A673 (cell line): Measurements from ENCODE around the gene GTPBP1. TPM values are rescaled to one million over a fixed set of nuclear protein-coding genes. Genes with fewer than 3 reads are reported as not detected.
A peak's percentile ranks its signal among the peaks of the same experiment; 100 is the strongest.

Experiments
- BruUV-seq: library from RNA; stranded (reverse); fragments of 400-500 nt; replicated peaks from 2 replicates; lab custom pipeline; 2021; lab: Mats Ljungman, UMichigan
- CTCF ChIA-PET: fragments of 300-600 bp; sonication (Branson Sonifier 250); formaldehyde crosslinking; loops from one replicate; lab custom pipeline; 2022; ENCODE audit warnings: antibody characterized with exemption; lab: Charles Lee
- POLR2A ChIA-PET: fragments of 300-600 bp; sonication (Branson Sonifier 250); formaldehyde crosslinking; loops from one replicate; lab custom pipeline; 2022; ENCODE audit warnings: antibody characterized with exemption; ENCODE audit not compliant: low non-redundant PET; lab: Charles Lee
- DNase-seq: peaks from one replicate; pipeline ENCODE4 v3.0.0-alpha.2; 2015; ENCODE audit warnings: low spot score
- H3K27ac ChIP-seq: fragments of 200-600 bp; sonication (generic); 2 replicates; pipeline ENCODE4 v1.5.1; 2016; ENCODE audit warnings: mixed run types, low read depth, mild to moderate bottlenecking, mixed read lengths, antibody characterized with exemption, low read length; ENCODE audit not compliant: poor library complexity, severe bottlenecking
- H3K27me3 ChIP-seq: fragments of 200-600 bp; sonication (generic); replicated peaks from 2 replicates; pipeline ENCODE4 v1.6.1; 2017; ENCODE audit warnings: mixed run types, low read depth, mild to moderate bottlenecking, mixed read lengths, antibody characterized with exemption, low read length; ENCODE audit not compliant: insufficient read depth, poor library complexity
- H3K36me3 ChIP-seq: fragments of 200-600 bp; sonication (generic); 2 replicates; pipeline ENCODE4 v1.6.1; 2016; ENCODE audit warnings: mixed run types, mild to moderate bottlenecking, mixed read lengths, antibody characterized with exemption, low read length; ENCODE audit not compliant: insufficient read depth, poor library complexity, severe bottlenecking
- H3K4me1 ChIP-seq: fragments of 200-600 bp; sonication (generic); 2 replicates; pipeline ENCODE4 v1.6.1; 2017; ENCODE audit warnings: mixed run types, mild to moderate bottlenecking, mixed read lengths, antibody characterized with exemption, low read length; ENCODE audit not compliant: insufficient read depth, poor library complexity, severe bottlenecking
- H3K4me3 ChIP-seq: fragments of 200-600 bp; sonication (generic); 2 replicates; pipeline ENCODE4 v1.5.1; 2016; ENCODE audit warnings: low read depth, mixed run types, mild to moderate bottlenecking, mixed read lengths, low read length; ENCODE audit not compliant: poor library complexity, severe bottlenecking
- H3K9me3 ChIP-seq: fragments of 200-600 bp; sonication (generic); 2 replicates; pipeline ENCODE4 v1.6.1; 2016; ENCODE audit warnings: mixed run types, low read depth, mild to moderate bottlenecking, mixed read lengths, antibody characterized with exemption, low read length; ENCODE audit not compliant: poor library complexity, severe bottlenecking
- EZH2 ChIP-seq: fragments of 200-600 bp; sonication (generic); IDR thresholded peaks from 2 replicates; pipeline ENCODE4 v1.6.1; 2017; ENCODE audit warnings: borderline replicate concordance, low read depth, mild to moderate bottlenecking, mixed read lengths, antibody characterized with exemption, low read length; ENCODE audit not compliant: poor library complexity, severe bottlenecking
- intact Hi-C: fragments of 100-400 bp; cut with micrococcal nuclease; formaldehyde crosslinking; loops from one replicate; pipeline ENCODE4 v1.10.0; 2022; ENCODE audit not compliant: unreplicated experiment
- total RNA-seq: library from RNA; stranded (reverse); gene quantifications from 2 replicates; pipeline ENCODE4 v1.2.3, GENCODE V29; 2021
- TF ChIP-seq, protein P1 (sequence below): fragments of 300-800, 200-600 bp; sonication (generic); conservative IDR thresholded peaks from 2 replicates; pipeline ENCODE4 v1.5.1; 2017; ENCODE audit warnings: low read depth, mild to moderate bottlenecking, antibody characterized with exemption, low read length, moderate library complexity, mixed read lengths

GTPBP1 gene
- total RNA-seq, 1 experiment from 2014 or later = 88.2 TPM

DNA sequence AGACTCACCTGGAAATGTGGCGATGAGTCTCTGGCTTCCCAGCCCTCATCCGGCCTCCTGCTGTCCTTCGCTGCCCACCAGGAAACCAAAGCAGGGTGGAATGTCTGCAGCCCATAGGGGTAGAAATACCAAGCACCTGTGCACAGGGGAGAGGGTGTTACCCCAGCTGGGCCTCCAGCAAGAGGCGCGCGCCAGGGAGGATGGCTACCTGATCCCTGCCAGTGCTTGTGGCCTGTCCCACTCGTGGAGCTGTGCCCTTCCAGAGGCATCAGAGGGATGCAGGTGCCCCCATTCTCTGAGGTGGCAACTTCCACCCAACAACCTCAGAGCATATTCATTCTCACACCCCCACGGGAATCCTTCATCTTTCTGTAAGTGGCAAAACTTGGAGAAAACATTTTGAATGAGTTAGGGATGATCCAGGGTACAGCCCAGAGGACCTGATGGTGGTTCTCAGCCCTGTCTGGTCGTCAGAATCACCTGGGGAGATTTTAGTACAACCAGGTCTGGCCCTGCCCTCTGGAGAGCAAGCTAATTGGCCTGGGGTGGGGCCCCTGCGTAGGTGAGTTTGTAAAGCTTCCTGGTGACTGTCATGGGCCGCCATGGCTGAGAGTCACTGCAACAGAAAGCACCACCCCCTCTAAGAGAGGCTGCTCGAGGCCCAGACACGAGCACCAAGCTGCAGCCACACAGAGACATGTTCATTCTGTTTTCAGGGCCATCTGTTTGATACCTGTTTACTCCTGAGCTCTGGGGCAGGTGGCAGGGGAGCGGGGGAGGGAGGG is 40.1 kb downstream of the GTPBP1 start:
- Histone ChIP-seq H3K36me3 (peaks cover 98% of the 10 kb centered on the region), H3K4me3 (no peak overlapping the region), H3K4me1 (no peaks in the 10 kb centered on the region), H3K27ac (peak overlapping the region; percentile 37), H3K27me3 (no peaks in the 10 kb centered on the region), H3K9me3 (no peaks in the 10 kb centered on the region)
- ChIA-PET POLR2A (interaction anchor here (0.6 kb wide), 1 partner anchor 1505 kb away, joined by 7 read pairs; no protein-coding TSS in a partner anchor), CTCF (no interaction called here)
- no peak for DNase-seq
- intact Hi-C loops = no loop called here
- BruUV-seq = no TSS peak
- TF ChIP-seq, protein P1, sequence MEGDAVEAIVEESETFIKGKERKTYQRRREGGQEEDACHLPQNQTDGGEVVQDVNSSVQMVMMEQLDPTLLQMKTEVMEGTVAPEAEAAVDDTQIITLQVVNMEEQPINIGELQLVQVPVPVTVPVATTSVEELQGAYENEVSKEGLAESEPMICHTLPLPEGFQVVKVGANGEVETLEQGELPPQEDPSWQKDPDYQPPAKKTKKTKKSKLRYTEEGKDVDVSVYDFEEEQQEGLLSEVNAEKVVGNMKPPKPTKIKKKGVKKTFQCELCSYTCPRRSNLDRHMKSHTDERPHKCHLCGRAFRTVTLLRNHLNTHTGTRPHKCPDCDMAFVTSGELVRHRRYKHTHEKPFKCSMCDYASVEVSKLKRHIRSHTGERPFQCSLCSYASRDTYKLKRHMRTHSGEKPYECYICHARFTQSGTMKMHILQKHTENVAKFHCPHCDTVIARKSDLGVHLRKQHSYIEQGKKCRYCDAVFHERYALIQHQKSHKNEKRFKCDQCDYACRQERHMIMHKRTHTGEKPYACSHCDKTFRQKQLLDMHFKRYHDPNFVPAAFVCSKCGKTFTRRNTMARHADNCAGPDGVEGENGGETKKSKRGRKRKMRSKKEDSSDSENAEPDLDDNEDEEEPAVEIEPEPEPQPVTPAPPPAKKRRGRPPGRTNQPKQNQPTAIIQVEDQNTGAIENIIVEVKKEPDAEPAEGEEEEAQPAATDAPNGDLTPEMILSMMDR = no peak
- TF ChIP-seq EZH2 = no peak

DNA sequence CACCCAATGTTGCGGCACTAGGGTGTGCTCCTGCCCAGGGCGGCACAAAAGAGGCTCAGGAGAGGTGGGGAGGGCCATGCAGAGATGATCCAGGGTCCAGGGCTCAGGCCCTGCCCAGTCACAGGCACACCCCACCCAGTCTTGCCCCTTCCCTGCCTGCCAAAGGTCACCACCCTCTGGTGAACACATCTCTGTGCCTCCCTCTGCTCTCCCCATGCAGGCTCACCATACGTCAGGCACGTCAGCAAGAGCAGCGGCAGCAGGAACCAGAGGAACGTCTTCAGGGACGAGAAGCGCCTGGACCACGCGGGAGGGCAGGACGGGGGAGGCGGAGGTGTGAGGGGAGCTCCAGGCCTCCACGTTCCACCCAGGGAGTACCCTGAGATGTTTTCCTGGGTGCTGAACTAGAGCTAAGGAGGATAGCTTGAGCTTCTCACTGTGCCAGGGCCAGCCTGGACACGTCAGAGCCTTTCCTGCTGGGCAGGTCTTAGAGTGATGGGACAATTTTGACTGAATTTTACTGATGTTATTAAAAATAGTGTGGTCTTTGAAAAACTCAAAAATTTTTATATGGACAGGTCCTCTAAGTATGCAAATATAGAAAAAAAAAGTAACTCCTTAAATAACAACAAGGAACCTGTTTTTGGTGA is 42.9 kb downstream of the GTPBP1 start:
- Histone ChIP-seq H3K4me1 (no peaks in the 10 kb centered on the region), H3K9me3 (no peaks in the 10 kb centered on the region), H3K36me3 (peaks cover 96% of the 10 kb centered on the region), H3K27me3 (no peaks in the 10 kb centered on the region), H3K27ac (no peak overlapping the region), H3K4me3 (no peak overlapping the region)
- ChIA-PET POLR2A (no interaction called here), CTCF (no interaction called here)
- BruUV-seq = no TSS peak
- TF ChIP-seq EZH2 = no peak
- TF ChIP-seq, protein P1 = no peak
- no peak for DNase-seq
- intact Hi-C loops = no loop called here

DNA sequence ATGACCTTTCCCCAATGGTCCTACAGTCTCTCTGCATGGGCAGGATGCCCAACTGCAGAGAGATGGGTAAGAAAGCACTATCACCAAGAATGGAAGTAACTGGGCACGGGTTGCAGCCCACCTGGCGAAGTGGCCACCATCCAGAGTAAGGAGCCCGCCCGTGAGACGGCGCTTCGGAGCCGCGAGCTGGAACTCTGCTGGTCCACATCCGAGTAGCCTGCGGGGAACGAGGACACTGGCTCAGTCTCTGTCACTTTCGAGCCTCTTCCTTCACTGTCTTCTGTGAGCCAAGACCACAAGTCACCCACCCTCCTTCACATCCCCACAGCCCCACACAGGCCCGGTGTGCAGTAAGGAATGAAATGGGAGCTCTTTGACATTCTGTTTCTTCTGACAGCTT is 44.4 kb downstream of the GTPBP1 start:
- Histone ChIP-seq H3K27ac (no peak overlapping the region), H3K4me3 (no peak overlapping the region), H3K9me3 (no peaks in the 10 kb centered on the region), H3K36me3 (peaks cover 88% of the 10 kb centered on the region), H3K27me3 (no peaks in the 10 kb centered on the region), H3K4me1 (peaks cover 11% of the 10 kb centered on the region)
- CTCF ChIA-PET = no interaction called here
- intact Hi-C loops = no loop called here
- POLR2A ChIA-PET = no interaction called here
- TF ChIP-seq EZH2 = no peak
- TF ChIP-seq, protein P1 = no peak
- no peak for DNase-seq
- BruUV-seq = no TSS peak
